Stimulated activated CD4-positive, alpha-beta T cell treated with anti-CD3 and anti-CD28 coated beads, Interleukin-4, amount 100 ng/mL, for 24 hours (primary cell): ENCODE results near the gene UBTD1.
"Not testable (repeated sequence)": the region's sequence is repeated elsewhere in the genome, so short reads cannot be mapped to it uniquely, and the experiment has no call there.

Experiments used
- DNase-seq: peaks from one replicate; pipeline ENCODE4 v3.0.0-alpha.2; 2020

Gene UBTD1

DNA sequence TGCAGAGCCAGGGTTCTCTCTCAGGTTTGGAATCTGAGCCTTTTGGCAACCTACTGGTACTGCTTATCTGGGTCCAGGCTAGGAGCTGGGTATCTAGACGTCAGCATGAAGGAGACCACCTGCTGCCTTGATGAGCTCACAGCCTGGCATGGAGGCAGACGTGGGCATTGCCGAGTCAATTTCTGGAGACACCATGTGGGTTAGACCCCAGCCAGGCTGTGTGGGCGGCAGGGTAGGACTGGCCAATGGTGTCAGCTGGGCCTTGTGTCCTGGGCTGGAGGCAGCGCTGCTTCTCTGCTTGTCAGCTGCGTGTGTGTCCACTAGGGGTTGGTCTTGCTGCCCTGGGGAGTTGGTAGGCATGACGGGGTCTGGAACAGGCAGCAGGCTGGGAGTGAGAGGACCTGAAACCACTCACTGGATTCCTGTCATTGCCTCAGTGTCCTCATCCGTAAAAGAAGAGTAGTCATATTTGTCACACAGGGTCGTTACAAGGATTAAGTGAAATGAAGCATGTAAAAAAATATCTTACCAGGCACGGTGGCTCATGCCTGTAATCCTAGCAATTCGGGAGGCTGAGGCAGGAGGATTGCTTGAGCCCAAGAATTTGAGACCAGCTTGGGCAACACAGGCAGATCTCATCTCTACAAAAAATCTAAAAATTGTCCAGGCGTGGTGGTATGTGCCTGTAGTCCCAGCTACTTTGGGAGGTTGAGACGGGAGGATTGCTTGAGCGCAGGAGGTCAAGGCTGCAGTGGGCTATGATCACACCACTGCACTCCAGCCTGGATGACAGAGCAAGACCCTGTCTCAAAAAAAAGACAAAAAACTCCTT, 42.2 kb downstream of the UBTD1 start:
- no peak for DNase-seq

DNA sequence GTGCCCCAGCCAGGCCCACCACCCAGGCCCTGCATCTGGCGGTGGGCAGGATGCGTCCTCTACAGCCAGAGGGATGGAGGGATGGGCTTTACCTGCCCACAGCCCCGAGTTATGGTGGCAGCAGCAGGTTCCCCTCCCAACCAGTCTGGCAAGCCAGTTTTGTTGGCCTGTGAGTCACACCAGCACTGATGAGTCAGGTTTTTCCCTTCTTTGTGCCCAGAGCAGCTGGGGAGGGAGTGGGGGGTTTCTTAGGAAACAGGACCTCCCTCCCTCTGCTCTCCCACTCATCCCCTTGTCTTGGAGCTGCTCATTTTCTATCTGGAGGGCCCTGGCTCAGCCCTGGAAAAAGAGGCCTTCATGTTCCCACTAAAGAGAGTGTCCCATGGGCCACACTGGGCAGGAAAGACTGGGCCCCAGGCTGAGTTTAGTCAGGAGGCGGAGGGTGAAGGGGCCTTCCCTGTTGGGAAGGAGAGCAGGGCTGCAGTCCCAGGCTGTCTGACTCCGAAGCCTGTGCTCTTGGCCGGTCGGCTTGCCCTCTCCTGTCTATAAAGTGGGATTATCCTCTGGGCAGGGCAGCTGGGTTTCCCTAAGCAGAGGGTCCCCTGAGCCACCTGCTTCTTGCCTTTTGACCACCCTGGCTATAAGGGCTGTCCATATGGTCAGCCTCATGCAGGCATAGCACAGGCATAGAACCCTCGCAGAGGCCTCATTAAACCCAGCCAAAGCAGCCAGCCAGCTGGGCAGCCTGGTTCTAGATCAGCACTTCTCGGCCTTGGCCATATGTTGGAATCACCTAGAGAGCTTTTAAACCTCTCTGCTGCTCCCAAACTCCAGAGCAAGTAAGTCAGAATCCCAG, 43.7 kb downstream of the UBTD1 start:
- DNase-seq = peak; percentile 61

DNA sequence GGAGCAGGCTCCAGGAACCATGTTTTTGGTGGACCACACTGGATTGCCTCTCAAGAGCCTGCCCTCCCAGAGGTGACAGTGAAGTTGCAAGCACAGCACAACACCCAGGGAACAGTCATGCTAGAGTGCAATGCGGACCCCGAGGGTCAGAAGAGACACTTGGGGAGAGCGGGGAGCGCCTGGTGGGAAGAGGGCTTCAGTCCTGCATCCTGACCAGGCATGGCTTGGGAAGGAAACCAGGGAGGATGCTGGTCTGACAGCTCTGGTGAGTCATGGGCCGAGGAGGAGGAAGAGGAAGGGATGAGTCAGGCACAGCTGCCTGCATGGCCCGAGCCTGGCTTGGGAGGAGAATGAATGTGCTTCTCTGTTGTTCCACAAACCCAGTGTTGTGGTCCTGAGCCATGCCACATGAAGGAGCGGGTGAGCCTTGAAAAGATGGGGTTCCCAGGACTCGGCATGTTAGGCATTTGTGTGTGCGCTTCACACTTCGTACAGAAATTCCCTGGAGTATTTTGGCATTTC, 44.4 kb downstream of the UBTD1 start:
- peak; percentile 72 for DNase-seq

DNA sequence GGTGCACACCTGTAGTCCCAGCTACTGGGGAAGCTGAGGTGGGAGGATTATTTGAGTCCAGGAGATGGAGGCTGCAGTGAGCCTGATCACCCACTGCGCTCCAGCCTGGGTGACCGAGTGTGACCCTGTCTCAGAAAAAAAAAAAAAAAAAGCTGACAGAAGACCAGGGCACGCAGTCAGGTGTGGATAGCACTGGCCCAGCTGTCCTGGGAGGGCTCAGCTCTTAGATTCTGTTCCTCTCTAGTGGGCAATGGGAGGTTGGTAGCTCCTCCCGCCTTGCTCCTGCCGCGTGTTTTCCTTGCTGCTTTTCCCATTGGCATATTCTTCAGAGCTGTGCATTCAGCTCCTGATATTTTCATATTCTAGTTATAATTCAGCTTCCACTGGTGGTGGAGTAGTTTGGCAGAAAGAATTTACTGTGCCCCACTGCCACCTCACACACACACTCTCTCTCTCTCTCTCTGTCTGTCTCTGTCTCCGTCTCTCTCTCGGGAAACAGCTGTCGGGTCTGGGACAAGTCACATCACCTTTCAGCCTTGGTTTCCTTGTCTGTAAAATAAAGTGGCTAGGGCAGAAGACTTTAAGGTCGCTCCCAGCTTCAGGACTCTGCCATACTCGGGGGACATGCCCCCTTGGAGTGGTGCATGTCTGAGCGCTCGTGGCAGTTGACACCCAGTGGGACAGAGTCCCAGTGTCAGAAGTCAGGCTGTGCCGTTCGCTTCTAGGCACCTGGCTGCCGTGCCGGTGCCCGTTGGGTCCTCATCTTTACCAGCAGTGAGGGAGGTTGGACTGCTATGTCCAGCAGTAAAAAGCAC, 47.9 kb downstream of the UBTD1 start:
- DNase-seq = no peak

DNA sequence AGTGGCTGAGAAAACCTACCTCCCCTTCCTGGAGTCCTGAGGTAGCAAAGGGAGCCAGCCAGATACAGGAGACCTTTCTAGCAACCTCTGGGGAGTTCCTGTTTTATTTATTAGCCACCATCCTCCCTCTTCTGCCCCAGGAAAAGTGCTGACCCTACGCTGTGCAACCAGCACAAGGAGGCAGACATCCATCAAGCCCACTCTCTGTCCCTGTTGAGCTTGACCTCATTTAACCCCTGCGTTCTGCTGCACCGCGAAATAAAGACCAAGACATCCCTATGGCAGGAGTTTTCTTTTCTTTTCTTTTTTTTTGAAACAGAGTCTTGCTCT, 48.5 kb downstream of the UBTD1 start:
- no peak for DNase-seq

DNA sequence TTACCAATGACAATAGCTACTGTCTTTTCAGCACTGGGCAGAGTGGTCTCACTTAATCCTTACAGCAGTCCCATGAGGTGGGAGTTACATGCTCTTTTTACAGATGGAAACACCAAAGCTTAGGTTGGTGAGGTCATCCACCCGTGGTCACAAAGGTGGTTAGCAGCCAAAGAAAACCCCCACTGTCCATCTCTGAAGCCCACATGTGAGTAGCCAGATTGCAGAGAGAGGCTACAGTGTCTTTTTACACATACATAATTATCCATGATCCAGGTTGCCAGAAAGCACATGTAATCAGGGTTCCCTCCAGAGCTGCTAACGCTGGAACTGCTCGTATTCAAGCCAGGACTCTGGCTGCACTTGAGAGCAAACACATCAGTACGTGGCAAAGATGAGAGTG, 49.2 kb downstream of the UBTD1 start:
- no peak for DNase-seq

DNA sequence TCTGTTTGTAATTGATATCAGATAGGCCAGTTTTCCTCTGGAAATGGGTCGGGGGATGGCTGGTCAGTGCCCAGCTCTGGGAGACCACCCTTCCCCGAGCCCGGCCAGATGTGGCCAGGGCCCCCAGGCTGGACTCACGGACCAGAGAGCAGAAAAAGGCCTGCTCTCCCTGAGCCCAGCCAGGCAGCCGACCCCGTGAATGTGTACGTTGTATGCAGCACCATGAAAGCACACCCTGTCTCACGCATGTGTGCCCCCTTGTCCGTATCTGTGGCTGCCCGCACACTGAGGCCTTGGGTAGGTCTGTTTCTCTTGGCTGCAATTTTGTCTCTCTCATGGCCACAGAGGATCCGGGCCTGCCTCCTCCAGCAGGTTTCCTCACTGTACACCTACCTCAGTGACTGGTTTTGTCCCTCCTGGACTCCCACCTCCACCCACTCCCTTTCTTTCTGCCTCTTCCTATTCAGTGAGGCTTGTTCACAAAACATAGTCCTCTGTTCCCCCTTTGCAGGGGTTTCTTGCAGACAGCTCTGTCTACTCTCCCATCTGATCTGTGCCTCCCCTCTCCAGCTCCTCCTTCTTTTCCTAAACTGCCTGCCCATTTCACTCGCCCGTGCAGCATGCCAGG, 50.2 kb downstream of the UBTD1 start:
- DNase-seq = no peak

DNA sequence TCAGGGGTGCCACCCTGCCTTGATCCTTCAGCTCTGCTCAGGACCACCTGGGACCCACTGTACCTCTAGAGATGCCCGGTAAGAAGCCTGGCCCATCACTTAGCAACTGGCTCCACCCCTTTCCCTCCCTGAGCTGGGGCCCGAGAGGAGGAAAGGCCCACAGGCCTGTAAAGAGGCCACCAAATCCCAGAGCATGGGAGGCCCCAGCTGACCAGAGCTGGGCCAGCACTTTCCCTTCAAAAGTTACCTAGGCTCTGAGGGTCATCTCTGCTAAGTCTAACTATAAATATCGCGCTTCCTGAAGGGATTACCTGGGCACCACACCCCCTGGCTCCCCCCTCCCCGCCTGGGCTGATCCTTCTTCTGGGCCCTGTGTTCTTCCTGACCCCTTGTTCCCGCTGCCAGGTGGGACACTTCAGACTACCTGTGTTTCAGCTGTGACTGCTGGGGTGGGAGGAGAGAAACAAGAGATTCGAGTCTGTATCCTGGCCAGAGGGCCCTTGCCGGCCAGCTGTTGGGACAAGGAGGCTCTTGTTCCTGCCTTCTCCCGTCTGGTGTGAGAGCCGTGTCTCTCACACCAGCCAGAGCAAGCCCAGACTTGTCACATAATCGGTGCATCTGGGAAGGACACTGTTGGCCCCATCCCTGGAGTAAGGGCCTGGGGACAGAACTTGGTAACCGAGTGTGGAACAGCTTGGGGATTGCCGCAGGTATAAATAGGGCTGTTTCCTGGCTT, 51.0 kb downstream of the UBTD1 start:
- no peak for DNase-seq

DNA sequence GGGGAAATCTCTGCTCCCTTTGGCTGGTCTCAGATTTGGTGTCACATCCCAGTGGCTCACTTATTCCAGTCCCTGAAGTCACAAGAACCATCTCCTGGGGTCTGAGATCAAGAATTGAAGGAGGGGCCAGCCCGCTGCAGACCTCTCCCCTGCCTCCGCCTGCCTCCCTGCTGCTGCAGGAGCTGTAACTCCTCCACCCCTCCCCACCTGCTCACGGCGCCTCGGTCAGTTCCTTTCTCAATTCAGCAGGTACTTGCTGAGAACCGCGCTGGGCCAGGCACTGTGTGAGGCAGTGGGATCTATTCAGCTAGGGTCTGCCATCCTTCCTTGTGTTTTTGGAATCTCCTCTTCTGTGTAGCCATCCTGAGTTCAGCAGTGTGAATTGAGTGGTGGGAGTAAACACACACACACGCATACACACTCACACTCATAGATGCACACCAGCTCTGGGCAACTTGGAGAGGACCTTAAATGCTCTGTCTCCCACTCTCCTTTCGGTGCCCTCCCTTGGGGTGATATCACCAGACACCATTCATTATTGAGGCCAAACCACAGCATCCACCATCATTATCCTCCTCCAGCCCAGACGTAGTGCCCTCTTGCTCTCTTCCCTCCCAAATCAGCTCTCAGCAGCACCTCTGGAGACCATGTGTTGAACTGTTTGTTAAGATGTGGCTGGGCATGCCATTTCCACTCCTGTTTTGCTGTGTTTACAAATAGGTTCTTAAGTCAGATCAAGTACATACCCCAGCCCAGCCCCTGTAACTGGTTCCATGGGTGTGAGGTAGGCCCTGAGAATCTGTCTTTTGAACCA, 51.8 kb downstream of the UBTD1 start:
- DNase-seq = no peak

DNA sequence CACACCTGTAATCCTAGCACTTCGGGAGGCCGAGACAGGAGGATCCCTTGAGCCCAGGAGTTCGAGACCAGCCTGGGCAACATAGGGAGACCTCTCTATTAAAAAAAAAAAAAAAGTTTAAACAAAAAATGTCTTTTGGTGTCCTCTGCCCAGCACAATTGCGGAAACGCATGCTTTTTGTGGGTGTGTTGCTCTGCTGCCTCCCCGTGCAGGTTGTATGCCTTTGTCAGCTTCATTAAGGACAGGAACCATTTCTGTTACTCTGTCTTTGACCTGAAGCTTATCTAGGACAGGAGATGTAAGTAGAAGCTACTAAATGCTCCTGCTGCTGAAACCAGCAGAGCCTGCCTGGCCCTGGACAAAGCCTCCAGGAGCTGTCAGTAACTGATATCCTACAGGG, 52.5 kb downstream of the UBTD1 start:
- DNase-seq = no peak

DNA sequence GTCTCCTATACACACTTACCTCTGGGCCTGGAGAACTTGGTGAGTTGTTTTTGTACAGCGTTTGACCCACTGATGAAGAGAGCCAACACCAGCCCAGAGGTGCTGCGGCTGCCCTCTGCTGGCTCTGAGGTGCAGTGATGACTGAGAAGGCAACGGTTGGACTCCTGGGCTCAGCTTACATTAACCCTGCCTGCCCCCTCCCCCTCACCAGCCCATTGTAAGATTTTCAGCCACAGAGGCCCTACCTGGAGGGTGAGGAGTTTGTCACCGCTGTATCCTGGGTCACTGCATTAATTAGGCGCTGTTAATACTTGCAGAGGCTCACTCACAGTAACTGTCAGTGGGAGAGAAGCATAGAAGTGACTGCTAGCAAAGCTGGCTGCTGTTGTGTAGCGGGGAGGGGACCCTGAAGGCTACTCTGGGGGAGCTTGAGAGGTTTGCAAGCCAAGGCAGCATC, 54.9 kb downstream of the UBTD1 start:
- peak; percentile 74 for DNase-seq

DNA sequence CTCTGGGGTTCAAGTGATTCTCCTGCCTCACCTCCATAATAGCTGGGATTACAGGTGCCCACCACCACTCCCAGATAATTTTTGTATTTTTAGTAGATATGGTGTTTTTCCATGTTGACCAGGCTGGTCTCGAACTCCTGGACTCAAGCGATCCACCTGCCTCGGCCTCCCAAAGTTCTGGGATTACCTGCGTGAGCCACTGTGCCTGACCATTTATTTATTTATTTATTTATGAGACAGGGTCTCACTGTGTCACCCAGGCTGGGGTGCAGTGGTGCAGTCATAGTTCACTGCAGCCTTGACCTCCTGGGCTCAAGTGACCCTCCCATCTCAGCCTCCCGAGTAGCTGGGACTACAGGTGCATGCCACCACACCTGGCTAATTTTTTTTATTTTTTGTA, 55.6 kb downstream of the UBTD1 start:
- not testable (repeated sequence) for DNase-seq

DNA sequence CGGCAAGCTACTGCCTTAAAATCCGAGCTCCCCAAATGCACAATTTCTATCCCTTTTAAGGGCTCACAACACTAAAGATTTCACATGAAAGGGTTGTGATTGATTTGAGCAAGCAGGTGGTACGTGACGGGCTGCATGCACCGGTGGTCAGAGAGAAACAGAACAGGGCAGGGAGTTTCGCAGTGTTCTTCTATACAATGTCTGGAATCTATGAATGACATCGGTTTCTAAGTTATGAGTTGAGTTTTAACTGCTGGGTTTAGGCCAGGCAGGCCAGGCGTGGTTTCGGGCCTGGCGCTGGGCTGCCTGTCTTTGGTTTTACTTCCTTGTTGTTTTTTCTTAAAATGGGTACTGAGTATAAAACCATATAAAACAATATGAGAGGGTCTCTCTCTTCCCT, 56.8 kb downstream of the UBTD1 start:
- DNase-seq = not testable (repeated sequence)

DNA sequence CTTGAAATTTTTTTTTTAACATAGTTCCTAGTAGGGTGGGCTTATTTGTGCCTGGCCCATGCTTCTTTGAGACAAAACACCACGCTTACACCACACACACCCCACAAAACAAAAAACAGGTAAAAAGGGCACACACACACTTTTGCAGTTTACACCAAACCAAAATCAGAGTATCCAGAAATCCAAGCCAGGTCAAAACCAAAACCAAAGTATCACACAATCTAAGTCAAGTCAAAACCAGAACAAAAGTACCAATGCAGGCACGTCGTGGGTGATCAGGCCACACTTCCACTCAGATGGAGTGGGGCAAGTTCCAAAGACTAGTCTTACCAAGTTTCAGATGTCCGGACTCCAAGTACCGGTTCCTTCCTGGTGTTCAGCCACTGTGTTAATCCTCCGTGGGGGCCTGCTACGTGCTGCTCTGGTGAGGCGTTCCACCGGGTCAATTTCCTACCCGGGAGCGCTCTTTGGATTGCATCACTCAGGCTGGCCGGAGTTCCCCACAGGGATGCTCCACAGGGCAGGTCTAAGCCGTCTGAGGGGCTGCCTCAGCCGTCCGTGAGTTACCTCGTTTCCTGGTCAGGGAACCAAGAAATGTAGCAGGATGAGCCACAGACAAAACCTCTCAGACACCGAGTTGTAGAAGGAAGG, 62.1 kb downstream of the UBTD1 start:
- not testable (repeated sequence) for DNase-seq

DNA sequence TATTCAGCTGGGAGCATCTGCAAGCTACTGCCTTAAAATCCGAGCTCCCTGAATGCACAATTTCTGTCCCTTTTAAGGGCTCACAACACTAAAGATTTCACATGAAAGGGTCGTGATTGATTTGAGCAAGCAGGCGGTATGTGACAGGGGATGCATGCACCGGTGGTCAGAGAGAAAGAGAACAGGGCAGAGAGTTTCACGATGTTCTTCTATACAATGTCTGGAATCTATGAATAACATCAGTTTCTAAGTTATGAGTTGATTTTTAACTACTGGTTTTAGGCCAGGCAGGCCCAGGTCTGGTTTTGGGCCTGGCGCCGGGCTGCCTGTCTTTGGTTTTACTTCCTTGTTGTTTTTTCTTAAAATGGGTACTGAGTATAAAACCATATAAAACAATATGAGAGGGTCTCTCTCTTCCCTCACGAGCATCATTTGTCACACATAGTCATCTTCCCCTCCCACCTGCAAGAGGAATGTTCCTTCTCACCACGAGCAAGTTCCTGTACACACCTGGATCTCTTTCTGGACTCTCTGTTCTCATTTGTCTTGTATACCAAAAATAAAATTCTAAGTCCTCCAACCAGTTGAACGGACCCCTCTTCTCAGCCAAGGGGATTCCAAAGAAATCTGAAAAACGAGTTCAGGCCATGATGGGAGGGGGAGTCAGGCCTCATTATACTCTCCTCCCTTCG, 62.8 kb downstream of the UBTD1 start:
- DNase-seq = not testable (repeated sequence)

DNA sequence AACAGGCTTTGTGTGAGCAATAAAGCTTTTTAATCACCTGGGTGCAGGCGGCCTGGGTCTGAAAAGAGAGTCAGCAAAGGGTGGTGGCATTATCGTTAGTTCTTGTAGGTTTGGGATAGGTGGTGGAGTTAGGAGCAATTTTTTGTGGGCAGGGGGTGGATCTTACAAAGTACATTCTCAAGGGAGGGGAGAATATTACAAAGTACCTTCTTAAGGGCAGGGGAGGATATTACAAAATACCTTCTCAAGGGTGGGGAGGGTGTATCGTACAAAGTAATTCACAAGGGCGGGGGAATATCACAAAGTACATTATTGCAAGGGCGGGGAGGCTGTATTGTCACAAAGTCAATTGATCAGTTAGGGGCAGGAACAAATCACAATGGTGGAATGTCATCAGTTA, 63.6 kb downstream of the UBTD1 start:
- not testable (repeated sequence) for DNase-seq

DNA sequence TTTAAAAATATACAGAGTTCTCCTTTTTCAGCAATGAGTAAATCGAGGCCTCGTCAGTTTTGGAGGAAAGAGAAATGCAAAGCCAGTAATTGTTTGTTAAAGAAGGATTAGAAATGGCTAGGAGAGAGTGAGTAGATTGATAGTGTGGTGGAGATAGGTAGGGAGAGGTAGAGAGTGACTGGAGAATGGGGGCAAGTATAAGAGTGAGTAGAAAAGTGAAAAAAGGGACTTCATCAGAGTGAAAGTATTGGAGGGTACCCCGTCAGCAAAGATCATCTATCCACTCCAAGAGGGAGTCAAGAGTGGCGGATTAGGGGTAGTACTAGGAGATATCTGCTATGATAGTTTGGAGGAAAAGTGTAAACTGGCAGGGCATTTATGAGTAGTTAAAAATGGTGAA, 64.6 kb downstream of the UBTD1 start:
- no peak for DNase-seq

DNA sequence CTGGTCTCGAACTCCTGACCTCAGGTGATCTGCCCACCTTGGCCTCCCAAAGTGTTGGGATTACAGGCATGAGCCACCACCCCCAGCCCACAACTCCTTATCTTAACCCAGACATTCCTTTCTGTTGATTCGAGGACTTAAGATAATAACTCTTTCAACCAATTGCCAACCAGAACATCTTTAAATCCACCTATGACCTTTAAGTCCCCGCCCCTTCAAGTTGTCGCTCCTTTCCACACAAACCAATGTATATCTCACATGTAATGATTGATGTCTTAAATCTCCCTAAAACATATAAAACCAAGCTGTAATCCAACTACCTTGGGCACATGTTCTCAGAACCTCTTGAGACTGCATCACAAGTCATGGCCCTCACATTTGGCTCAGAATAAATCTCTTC, 66.1 kb downstream of the UBTD1 start:
- DNase-seq = no peak

DNA sequence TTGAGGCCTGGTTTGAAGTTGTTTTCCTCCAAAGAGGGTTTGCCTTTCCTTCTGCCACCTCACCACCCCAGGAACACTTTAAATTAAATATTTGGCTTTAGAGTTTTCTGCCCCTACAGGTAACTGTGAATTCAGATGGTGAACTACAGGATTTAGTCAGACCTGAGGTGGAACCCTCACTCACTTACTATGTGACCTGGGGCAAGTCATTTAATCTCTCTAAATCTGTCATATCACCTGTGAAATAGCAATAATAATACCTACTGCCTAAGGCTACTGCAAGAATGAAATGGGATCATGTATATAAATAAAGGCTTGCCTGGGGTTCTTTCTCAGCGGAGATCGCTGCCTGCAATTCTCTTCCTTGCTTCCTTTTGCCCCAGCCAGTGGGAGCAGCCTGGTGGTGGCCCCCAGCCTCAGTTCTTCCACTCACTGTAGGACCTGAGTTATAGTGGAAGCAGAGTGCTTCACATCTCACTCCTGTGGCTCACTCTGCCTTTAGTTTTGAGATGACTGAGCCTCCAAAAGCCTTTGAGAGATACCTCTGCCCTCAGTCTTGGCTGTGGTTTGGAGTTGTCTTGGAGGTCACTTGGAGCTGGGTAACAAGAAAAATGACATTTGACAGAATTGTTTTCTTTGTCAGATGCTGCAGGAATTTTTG, 67.7 kb downstream of the UBTD1 start:
- DNase-seq = no peak
